SK-N-SH (cell line): ENCODE results near the gene IL1RL2.

Experiments
- CTCF ChIP-seq: fragments of 200-600 bp; sonication (generic); IDR thresholded peaks from 2 replicates; pipeline ENCODE4 v1.6.1; 2017; ENCODE audit warnings: antibody characterized with exemption, mild to moderate bottlenecking, moderate library complexity
- EP300 ChIP-seq, 2 experiments: IDR thresholded peaks; 2 replicates each; pipeline versions ENCODE4 v1.4.0 to v1.6.1; 2012; ENCODE audit warnings: borderline replicate concordance in 1 of 2, low read depth in 1 of 2, low read length in 1 of 2
- EZH2phosphoT487 ChIP-seq: fragments of 200-600 bp; sonication (generic); IDR thresholded peaks from 2 replicates; pipeline ENCODE4 v1.6.1; 2017; ENCODE audit warnings: low read depth, mixed run types, mild to moderate bottlenecking, antibody characterized with exemption, moderate library complexity, borderline replicate concordance
- PBX3 ChIP-seq: IDR thresholded peaks from 2 replicates; pipeline ENCODE4; 2012

GRCh38 chr2:102277202-102277700 lies 90.4 kb downstream of the IL1RL2 start:
- no peak for TF ChIP-seq CTCF
- TF ChIP-seq EZH2phosphoT487, result no peak
- no peak for TF ChIP-seq EP300 (IDR thresholded peaks at IDR 0.05; ENCODE audit: borderline replicate concordance in 1 of 2, low read depth in 1 of 2, low read length in 1 of 2)
- TF ChIP-seq PBX3, result no peak
